Panc1 (cell line): ENCODE data around the gene PIGU.

Experiments
- POLR2AphosphoS5 ChIP-seq: IDR thresholded peaks from 2 replicates; pipeline ENCODE4 v1.6.1; 2012; ENCODE audit warnings: mild to moderate bottlenecking, low read depth, low read length, moderate library complexity
- TF ChIP-seq, protein P1 (sequence below): fragments of 450-650 bp; IDR thresholded peaks from 2 replicates; pipeline ENCODE4 v1.5.1; 2017; ENCODE audit warnings: mild to moderate bottlenecking
- TF ChIP-seq, protein P2 (sequence below), 2 experiments: IDR thresholded peaks; 2 replicates each; pipeline ENCODE4 v1.6.1; 2011 to 2012; ENCODE audit warnings: low read depth in 2 of 2, control low read depth in 1 of 2, low read length in 1 of 2, mild to moderate bottlenecking in 1 of 2, moderate library complexity in 1 of 2; ENCODE audit not compliant: insufficient read depth in 1 of 2

DNA sequence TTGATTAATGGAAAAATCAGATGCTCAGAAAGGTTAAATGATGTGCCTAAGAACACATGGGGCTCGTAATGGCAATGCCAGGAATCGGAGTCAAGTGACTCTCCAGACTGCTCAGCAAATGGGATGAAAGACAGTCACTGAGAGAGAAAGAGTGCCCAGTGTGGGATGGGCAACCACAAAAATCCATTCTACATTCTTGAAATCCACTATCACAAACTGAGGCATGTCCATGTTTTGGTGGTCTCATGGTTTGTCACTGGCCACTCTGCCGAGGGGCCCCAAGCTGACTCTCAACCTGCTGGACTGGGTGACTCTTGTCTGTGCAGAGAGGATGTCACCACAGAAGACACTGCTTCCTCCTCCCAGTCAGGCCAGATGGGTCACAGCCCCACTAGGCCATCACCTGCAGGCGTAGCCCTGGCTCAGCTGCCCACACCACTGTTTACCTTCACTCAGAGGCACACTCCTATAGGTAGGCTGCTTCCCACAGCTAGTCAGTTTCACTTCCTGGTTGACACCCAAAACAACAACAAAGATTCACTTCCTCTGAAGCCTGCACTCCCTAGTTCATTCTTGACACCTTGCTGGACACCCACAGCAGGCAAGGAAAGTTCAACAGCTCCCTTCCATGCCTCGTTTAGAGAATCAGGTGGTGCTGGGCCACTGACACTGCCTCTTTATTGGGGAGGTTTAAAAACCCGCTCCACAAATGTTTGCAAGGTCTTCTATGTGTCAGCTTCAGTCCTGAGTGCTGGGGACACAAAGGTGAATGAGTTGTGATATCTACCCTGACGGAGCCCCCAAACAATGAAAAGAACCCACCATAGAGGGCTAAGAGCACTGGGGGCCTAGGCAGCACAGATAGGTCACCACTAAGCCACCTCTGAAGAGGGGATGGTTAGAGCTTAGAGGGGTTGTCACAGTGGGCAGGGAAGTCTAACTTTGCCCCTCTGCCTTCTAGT, 96.6 kb downstream of the PIGU start:
- TF ChIP-seq, protein P1, sequence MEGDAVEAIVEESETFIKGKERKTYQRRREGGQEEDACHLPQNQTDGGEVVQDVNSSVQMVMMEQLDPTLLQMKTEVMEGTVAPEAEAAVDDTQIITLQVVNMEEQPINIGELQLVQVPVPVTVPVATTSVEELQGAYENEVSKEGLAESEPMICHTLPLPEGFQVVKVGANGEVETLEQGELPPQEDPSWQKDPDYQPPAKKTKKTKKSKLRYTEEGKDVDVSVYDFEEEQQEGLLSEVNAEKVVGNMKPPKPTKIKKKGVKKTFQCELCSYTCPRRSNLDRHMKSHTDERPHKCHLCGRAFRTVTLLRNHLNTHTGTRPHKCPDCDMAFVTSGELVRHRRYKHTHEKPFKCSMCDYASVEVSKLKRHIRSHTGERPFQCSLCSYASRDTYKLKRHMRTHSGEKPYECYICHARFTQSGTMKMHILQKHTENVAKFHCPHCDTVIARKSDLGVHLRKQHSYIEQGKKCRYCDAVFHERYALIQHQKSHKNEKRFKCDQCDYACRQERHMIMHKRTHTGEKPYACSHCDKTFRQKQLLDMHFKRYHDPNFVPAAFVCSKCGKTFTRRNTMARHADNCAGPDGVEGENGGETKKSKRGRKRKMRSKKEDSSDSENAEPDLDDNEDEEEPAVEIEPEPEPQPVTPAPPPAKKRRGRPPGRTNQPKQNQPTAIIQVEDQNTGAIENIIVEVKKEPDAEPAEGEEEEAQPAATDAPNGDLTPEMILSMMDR, result no peak
- TF ChIP-seq POLR2AphosphoS5, result no peak
- TF ChIP-seq, protein P2, sequence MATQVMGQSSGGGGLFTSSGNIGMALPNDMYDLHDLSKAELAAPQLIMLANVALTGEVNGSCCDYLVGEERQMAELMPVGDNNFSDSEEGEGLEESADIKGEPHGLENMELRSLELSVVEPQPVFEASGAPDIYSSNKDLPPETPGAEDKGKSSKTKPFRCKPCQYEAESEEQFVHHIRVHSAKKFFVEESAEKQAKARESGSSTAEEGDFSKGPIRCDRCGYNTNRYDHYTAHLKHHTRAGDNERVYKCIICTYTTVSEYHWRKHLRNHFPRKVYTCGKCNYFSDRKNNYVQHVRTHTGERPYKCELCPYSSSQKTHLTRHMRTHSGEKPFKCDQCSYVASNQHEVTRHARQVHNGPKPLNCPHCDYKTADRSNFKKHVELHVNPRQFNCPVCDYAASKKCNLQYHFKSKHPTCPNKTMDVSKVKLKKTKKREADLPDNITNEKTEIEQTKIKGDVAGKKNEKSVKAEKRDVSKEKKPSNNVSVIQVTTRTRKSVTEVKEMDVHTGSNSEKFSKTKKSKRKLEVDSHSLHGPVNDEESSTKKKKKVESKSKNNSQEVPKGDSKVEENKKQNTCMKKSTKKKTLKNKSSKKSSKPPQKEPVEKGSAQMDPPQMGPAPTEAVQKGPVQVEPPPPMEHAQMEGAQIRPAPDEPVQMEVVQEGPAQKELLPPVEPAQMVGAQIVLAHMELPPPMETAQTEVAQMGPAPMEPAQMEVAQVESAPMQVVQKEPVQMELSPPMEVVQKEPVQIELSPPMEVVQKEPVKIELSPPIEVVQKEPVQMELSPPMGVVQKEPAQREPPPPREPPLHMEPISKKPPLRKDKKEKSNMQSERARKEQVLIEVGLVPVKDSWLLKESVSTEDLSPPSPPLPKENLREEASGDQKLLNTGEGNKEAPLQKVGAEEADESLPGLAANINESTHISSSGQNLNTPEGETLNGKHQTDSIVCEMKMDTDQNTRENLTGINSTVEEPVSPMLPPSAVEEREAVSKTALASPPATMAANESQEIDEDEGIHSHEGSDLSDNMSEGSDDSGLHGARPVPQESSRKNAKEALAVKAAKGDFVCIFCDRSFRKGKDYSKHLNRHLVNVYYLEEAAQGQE (IDR thresholded peaks at IDR 0.05; ENCODE audit: insufficient read depth in 1 of 2, low read depth in 2 of 2, low read length in 1 of 2), result no peak
